ENCODE results near the gene MLLT1.
A peak's percentile ranks its signal among the peaks of the same experiment; 100 is the strongest.

Gene MLLT1

DNA sequence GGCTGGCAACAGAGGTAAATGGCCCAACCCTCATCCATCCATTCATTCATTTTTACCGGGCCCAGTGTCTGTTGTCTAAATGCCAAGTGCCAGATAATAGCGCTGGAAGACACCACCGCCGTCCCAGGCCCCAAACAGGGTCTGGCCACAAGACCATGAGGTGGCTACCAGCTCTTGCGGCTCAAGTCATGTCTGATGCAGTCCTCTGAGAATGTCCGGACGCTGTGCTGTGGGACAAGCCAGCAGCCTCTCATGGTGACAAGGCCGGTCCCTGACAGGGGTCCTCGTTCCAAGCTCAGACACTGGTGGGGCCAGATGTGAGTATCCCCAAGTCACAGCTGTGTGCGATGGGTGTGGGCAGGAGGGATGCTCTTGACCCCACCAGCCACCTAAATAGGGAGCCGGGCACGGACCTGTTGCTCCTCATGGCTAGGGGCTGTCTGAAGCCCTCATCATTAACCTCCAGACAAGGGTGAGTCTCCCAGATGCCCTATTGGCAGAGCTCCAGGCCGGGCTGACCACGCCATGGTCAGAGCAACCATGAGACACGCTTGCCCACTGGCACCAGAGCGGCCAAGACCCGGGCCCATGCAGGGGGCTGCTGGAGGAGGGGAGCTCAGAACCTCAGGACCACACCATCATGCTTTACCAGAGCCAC is 58.4 kb downstream of the MLLT1 start:
- no peak for ATAC-seq (replicated peaks)
- H3K4me3 Mint-ChIP-seq: no peak overlapping the region
- no peaks in the 10 kb centered on the region for H3K9me3 Mint-ChIP-seq
- H3K27ac Mint-ChIP-seq: peak overlapping the region; percentile 3
- DNase-seq: no peak
- peaks cover 26 to 27% of the 10 kb centered on the region in 2 donors for H3K36me3 Mint-ChIP-seq
- H3K4me1 Mint-ChIP-seq: peaks cover 6 to 21% of the 10 kb centered on the region in 2 donors
- H3K27me3 Mint-ChIP-seq: no peaks in the 10 kb centered on the region

- peaks cover 6 to 21% of the 10 kb centered on the region in 2 donors for H3K4me1 Mint-ChIP-seq
- peak overlapping the region; percentile 67 for H3K27ac Mint-ChIP-seq
- DNase-seq: no peak
- ATAC-seq (replicated peaks): no peak
- H3K4me3 Mint-ChIP-seq: no peak overlapping the region
- no peaks in the 10 kb centered on the region for H3K9me3 Mint-ChIP-seq
- peaks cover 21 to 24% of the 10 kb centered on the region in 2 donors for H3K36me3 Mint-ChIP-seq
- H3K27me3 Mint-ChIP-seq: no peaks in the 10 kb centered on the region
These were observed 59.2 kb downstream of the MLLT1 start for GRCh38 chr19:6220385-6221191.

GRCh38 chr19:6219586-6220290 is 60.0 kb downstream of the MLLT1 start:
- DNase-seq (no peak), ATAC-seq (replicated peaks) (no peak)
- Mint-ChIP-seq H3K4me3 (no peak overlapping the region), H3K27me3 (no peaks in the 10 kb centered on the region), H3K27ac (no peak overlapping the region), H3K4me1 (peaks cover 6 to 21% of the 10 kb centered on the region in 2 donors), H3K36me3 (peaks cover 23 to 25% of the 10 kb centered on the region in 2 donors), H3K9me3 (no peaks in the 10 kb centered on the region)

DNA sequence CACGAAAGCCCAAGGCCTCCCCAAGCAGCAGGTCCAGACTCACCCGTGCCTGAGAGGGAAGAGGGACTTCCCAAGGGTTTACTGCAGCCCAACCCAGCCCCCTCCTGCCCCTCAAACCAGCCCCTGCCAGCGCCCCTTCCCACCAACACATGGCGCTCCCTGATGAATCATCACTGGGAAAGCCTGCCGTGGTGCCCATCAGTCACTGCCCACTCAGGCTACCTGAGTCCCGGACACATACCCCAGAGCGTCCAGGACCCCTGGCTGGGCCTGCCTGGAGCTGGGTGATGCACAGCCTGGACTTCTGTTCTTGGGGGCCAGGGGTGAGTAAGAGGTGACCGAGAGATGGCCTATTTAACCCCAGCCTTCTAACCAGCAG is 60.6 kb downstream of the MLLT1 start:
- Mint-ChIP-seq H3K36me3 (peaks cover 21 to 31% of the 10 kb centered on the region in 2 donors), H3K4me3 (no peak overlapping the region), H3K27ac (no peak overlapping the region), H3K27me3 (no peaks in the 10 kb centered on the region), H3K9me3 (no peaks in the 10 kb centered on the region), H3K4me1 (peaks cover 6 to 21% of the 10 kb centered on the region in 2 donors)
- ATAC-seq (replicated peaks) (no peak), DNase-seq (no peak)

DNA sequence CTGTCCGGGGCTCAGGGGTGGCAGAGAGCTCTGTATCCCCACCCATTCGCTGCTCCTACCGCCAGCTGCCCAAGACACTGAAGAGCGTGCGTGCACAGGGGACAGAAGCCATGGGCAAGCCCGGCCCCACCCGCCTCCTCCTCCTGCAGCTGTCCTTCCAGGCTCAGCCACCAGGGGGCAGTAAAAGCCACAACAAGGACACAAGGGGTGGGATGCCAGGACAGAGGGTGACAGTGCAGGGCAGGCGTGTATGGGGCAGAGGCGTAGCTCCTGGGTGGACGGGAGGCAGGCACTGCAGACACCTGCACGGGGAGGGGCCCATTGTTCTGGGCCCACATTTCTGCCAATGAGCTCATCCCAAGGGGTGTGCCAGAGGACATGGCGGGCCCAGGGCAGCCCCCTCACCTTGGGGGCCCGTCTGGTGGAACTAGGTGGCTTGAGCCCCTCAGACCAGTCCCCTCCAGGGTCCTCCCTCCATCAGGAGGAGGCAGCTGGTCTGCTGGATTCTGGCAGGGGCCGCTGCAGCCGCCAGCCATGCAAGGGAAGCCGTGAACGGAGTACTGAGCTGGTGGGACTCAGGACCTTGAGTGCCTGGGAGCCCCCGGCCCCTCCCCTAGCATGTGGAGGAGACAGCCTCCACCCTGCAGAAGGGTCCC is 61.2 kb downstream of the MLLT1 start:
- Mint-ChIP-seq H3K36me3 (peaks cover 20 to 31% of the 10 kb centered on the region in 2 donors), H3K27me3 (no peaks in the 10 kb centered on the region), H3K9me3 (no peaks in the 10 kb centered on the region), H3K4me3 (no peak overlapping the region), H3K4me1 (peaks cover 6 to 21% of the 10 kb centered on the region in 2 donors), H3K27ac (peak overlapping the region; percentile 32)
- ATAC-seq (replicated peaks): peak; percentile 90 to 91
- DNase-seq: peak; percentile 76

GRCh38 chr19:6217752-6218334 is 61.9 kb downstream of the MLLT1 start:
- H3K27me3 Mint-ChIP-seq: no peaks in the 10 kb centered on the region
- no peak for ATAC-seq (replicated peaks)
- no peak overlapping the region for H3K27ac Mint-ChIP-seq

GRCh38 chr19:6216996-6217751 is 62.6 kb downstream of the MLLT1 start:
- H3K9me3 Mint-ChIP-seq: no peaks in the 10 kb centered on the region
- ATAC-seq (replicated peaks) (no peak), DNase-seq (no peak)
- peaks cover 18 to 28% of the 10 kb centered on the region in 2 donors for H3K36me3 Mint-ChIP-seq
- no peaks in the 10 kb centered on the region for H3K27me3 Mint-ChIP-seq
- H3K4me3 Mint-ChIP-seq: no peak overlapping the region
- H3K27ac Mint-ChIP-seq: no peak overlapping the region
- H3K4me1 Mint-ChIP-seq: peaks cover 6 to 21% of the 10 kb centered on the region in 2 donors

More at GRCh38 chr19:6217752-6218334, 61.9 kb downstream of the MLLT1 start:
- peaks cover 6 to 21% of the 10 kb centered on the region in 2 donors for H3K4me1 Mint-ChIP-seq
- DNase-seq: no peak
- H3K4me3 Mint-ChIP-seq: no peak overlapping the region
- peaks cover 19 to 30% of the 10 kb centered on the region in 2 donors for H3K36me3 Mint-ChIP-seq
- H3K9me3 Mint-ChIP-seq: no peaks in the 10 kb centered on the region

DNA sequence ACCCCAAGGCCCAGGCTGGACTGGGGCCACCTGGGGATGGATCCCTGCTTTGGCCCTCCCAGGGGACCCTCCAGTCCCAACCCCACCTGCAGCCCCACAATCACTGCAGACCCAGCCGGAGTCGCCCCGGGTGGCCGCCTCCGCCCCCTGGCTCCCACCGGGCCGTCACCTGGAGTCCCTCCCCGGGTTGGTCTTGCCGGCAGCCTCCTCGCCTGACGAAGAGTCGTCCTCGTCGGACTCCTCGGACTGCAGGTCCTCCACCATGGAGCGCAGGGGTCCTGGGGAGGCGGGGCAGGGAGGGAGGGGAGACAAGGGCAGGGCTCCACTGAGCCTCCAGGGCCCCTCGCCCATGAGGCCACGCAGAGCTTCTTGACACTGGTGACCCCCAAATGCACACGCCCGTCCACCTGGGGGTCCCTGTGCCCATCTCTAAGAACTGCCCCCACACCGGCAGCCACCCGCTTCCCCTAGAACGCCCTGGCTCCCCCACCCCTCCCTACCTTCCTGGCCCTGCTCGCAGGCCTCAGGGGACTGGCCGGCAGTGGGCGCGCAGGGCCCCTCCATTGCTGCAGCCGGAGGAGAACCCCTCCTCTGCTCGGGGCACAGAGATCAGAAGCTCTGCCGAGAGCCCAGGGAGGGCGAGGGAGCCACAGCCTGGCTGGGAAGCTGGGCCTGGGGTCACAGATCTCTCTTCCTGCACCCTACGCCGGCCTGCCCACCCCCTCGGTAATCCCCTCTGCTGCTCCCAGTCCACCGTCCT is 63.4 kb downstream of the MLLT1 start:
- Mint-ChIP-seq H3K27ac (no peak overlapping the region), H3K27me3 (no peaks in the 10 kb centered on the region), H3K4me1 (peaks cover 6 to 19% of the 10 kb centered on the region in 2 donors), H3K36me3 (peaks cover 24 to 34% of the 10 kb centered on the region in 2 donors), H3K4me3 (no peak overlapping the region), H3K9me3 (no peaks in the 10 kb centered on the region)
- DNase-seq (no peak), ATAC-seq (replicated peaks) (no peak)

GRCh38 chr19:6215701-6216235 is 64.0 kb downstream of the MLLT1 start:
- no peak for DNase-seq
- Mint-ChIP-seq H3K4me3 (no peak overlapping the region), H3K36me3 (peaks cover 30 to 38% of the 10 kb centered on the region in 2 donors), H3K9me3 (no peaks in the 10 kb centered on the region), H3K27ac (no peak overlapping the region), H3K27me3 (no peaks in the 10 kb centered on the region), H3K4me1 (peaks cover 4 to 12% of the 10 kb centered on the region in 2 donors)
- no peak for ATAC-seq (replicated peaks)

- no peak overlapping the region for H3K4me3 Mint-ChIP-seq
- H3K36me3 Mint-ChIP-seq: peaks cover 35 to 45% of the 10 kb centered on the region in 2 donors
- no peak overlapping the region for H3K27ac Mint-ChIP-seq
- ATAC-seq (replicated peaks) (no peak), DNase-seq (no peak)
- no peaks in the 10 kb centered on the region for H3K9me3 Mint-ChIP-seq
- H3K27me3 Mint-ChIP-seq: no peaks in the 10 kb centered on the region
- H3K4me1 Mint-ChIP-seq: peaks cover 4 to 11% of the 10 kb centered on the region in 2 donors
These were observed 64.8 kb downstream of the MLLT1 start for GRCh38 chr19:6214881-6215541.

GRCh38 chr19:6213696-6214641 is 65.8 kb downstream of the MLLT1 start:
- Mint-ChIP-seq H3K36me3 (peaks cover 30 to 46% of the 10 kb centered on the region in 2 donors), H3K27me3 (no peaks in the 10 kb centered on the region), H3K27ac (peak overlapping the region; percentile 25), H3K4me3 (no peak overlapping the region), H3K9me3 (no peaks in the 10 kb centered on the region), H3K4me1 (peaks cover 4 to 8% of the 10 kb centered on the region in 2 donors)
- DNase-seq (no peak), ATAC-seq (replicated peaks) (no peak)
